Measurements from ENCODE around the gene PIGT. TPM values are rescaled to one million over a fixed set of nuclear protein-coding genes. Genes with fewer than 3 reads are reported as not detected.
"Not testable (repeated sequence)": the region's sequence is repeated elsewhere in the genome, so short reads cannot be mapped to it uniquely, and the experiment has no call there.

Gene PIGT
- total and polyA plus RNA-seq, 2 donors (not counting 1 experiment from before 2014, with no cell fraction given), result 25.8 to 53.9 TPM

DNA sequence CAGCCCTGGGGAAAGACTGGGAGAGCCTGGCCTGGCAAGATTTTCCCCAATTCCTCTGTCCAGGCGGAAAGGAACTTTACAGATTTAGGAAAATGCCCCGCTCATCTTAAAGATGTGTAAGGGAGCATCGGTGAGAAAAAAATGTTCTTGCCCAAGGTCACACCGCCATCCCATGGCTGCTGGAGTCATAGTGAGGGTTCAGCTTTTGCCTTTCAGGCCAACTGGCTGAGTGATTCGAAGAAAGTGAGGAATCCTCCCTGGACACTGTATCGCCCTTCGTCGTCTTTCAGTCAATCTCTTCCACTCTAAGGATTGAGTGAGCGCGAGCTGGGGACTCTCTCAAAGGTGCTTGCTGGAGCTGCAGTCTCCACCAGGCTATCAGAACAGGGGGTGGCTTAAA lies 55.0 kb downstream of the PIGT start:
- no peak for DNase-seq (ENCODE audit: low read depth in 2 of 2)
- no peak overlapping the region for H3K4me2 ChIP-seq (ENCODE audit: extremely low read depth, insufficient read depth, low read length)
- H3K36me3 ChIP-seq (ENCODE audit: control insufficient read depth, insufficient read depth, low read length), result no peaks in the 10 kb centered on the region
- H3K4me3 ChIP-seq (replicated peaks in 1 of 4; ENCODE audit: control extremely low read depth in 1 of 4, insufficient read depth in 1 of 4, low read depth in 3 of 4, low read length in 4 of 4), result peak overlapping the region in 2 of 4 experiments; percentile 6 to 43
- peaks cover 34% of the 10 kb centered on the region for H3K27me3 ChIP-seq (ENCODE audit: control insufficient read depth, insufficient read depth, low read length)
- no peak overlapping the region for H3K27ac ChIP-seq (ENCODE audit: insufficient read depth, low read length)
- TF ChIP-seq CTCF (conservative IDR thresholded peaks at IDR 0.05 in 1 of 2, IDR thresholded peaks at IDR 0.05 in 1 of 2; ENCODE audit: low read depth in 1 of 2, low read length in 2 of 2), result peak in 1 of 2 donors; percentile 14
- TF ChIP-seq EZH2 (IDR thresholded peaks at IDR 0.05; ENCODE audit: low read length, missing control alignments), result peak; percentile 84
- H4K20me1 ChIP-seq (ENCODE audit: control insufficient read depth, extremely low read depth, insufficient read depth, low read length), result no peaks in the 10 kb centered on the region
- H3K79me2 ChIP-seq (ENCODE audit: control insufficient read depth, insufficient read depth, low read length), result no peaks in the 10 kb centered on the region
- H3K9ac ChIP-seq (ENCODE audit: insufficient read depth, low read length), result no peak overlapping the region
- H3K9me3 ChIP-seq (ENCODE audit: control insufficient read depth, insufficient read depth, low read depth, low read length), result no peaks in the 10 kb centered on the region
- no peak overlapping the region for H2AFZ ChIP-seq (ENCODE audit: low read length)
- H3K4me1 ChIP-seq (ENCODE audit: control insufficient read depth, extremely low read depth, insufficient read depth, low read length), result no peaks in the 10 kb centered on the region

DNA sequence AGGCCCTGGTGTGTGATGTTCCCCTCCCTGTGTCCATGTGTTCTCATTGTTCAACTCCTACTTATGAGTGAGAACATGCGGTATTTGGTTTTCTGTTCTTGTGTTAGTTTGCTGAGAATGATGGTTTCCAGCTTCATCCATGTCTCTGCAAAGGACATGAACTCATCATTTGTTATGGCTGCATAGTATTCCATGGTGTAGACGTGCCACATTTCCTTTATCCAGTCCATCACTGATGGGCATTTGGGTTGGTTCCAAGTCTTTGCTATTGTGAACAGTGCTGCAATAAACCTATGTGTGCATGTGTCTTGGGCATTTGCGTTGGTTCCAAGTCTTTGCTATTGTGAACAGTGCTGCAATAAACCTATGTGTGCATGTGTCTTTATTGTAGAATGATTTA lies 56.3 kb downstream of the PIGT start:
- H3K9me3 ChIP-seq (ENCODE audit: control insufficient read depth, insufficient read depth, low read depth, low read length); H3K4me3 ChIP-seq (replicated peaks in 1 of 4; ENCODE audit: control extremely low read depth in 1 of 4, insufficient read depth in 1 of 4, low read depth in 3 of 4, low read length in 4 of 4); H3K79me2 ChIP-seq (ENCODE audit: control insufficient read depth, insufficient read depth, low read length); H3K27ac ChIP-seq (ENCODE audit: insufficient read depth, low read length); H3K9ac ChIP-seq (ENCODE audit: insufficient read depth, low read length); H3K4me1 ChIP-seq (ENCODE audit: control insufficient read depth, extremely low read depth, insufficient read depth, low read length); H2AFZ ChIP-seq (ENCODE audit: low read length); H4K20me1 ChIP-seq (ENCODE audit: control insufficient read depth, extremely low read depth, insufficient read depth, low read length); DNase-seq (ENCODE audit: low read depth in 2 of 2); H3K36me3 ChIP-seq (ENCODE audit: control insufficient read depth, insufficient read depth, low read length); H3K4me2 ChIP-seq (ENCODE audit: extremely low read depth, insufficient read depth, low read length): not testable (repeated sequence)
- peaks cover 34% of the 10 kb centered on the region for H3K27me3 ChIP-seq (ENCODE audit: control insufficient read depth, insufficient read depth, low read length)

Other genes with a start within 250 kb of the PIGT start
- gene PI3, start 241.2 kb upstream of the PIGT start, total RNA-seq, result not detected in 2 replicates
- not detected in 2 replicates for gene PI3, start 241.2 kb upstream of the PIGT start, polyA plus RNA-seq
- gene SEMG1, start 209.1 kb upstream of the PIGT start, total RNA-seq, result not detected in 2 replicates
- not detected in 2 replicates for gene SEMG1, start 209.1 kb upstream of the PIGT start, polyA plus RNA-seq
- not detected in 2 replicates for gene SEMG2, start 194.8 kb upstream of the PIGT start, total RNA-seq
- gene SEMG2, start 194.8 kb upstream of the PIGT start, polyA plus RNA-seq, result not detected in 2 replicates
- 0.17 and 0.77 TPM in 2 replicates for gene SLPI, start 161.6 kb upstream of the PIGT start, total RNA-seq
- 3.7 TPM in 1 of 2 replicates, not detected in the other for gene SLPI, start 161.6 kb upstream of the PIGT start, polyA plus RNA-seq
- gene RBPJL, start 109.3 kb upstream of the PIGT start, total RNA-seq, result not detected in 2 replicates
- not detected in 2 replicates for gene RBPJL, start 109.3 kb upstream of the PIGT start, polyA plus RNA-seq
- under 0.01 TPM in 2 replicates for gene MATN4, start 107.8 kb upstream of the PIGT start, total RNA-seq
- 0.02 and 0.06 TPM in 2 replicates for gene MATN4, start 107.8 kb upstream of the PIGT start, polyA plus RNA-seq
- 142 and 175 TPM in 2 replicates for gene SDC4, start 67.7 kb upstream of the PIGT start, total RNA-seq
- 226 and 312 TPM in 2 replicates for gene SDC4, start 67.7 kb upstream of the PIGT start, polyA plus RNA-seq
- gene SYS1, start 53.0 kb upstream of the PIGT start, total RNA-seq, result 20.0 and 20.5 TPM in 2 replicates
- 21.9 and 23.4 TPM in 2 replicates for gene SYS1, start 53.0 kb upstream of the PIGT start, polyA plus RNA-seq
- gene TP53TG5, start 37.8 kb upstream of the PIGT start, total RNA-seq, result under 0.01 TPM in 1 of 2 replicates, not detected in the other
- 0.14 TPM in 1 of 2 replicates, not detected in the other for gene TP53TG5, start 37.8 kb upstream of the PIGT start, polyA plus RNA-seq
- gene DBNDD2, start 7.9 kb upstream of the PIGT start, total RNA-seq, result 3.9 and 4.8 TPM in 2 replicates
- gene DBNDD2, start 7.9 kb upstream of the PIGT start, polyA plus RNA-seq, result 28.1 and 51.8 TPM in 2 replicates
- not detected in 2 replicates for gene WFDC2, start 53.6 kb downstream of the PIGT start, total RNA-seq
- gene WFDC2, start 53.6 kb downstream of the PIGT start, polyA plus RNA-seq, result not detected in 2 replicates
- not detected in 2 replicates for gene SPINT3, start 99.5 kb downstream of the PIGT start, total RNA-seq
- gene SPINT3, start 99.5 kb downstream of the PIGT start, polyA plus RNA-seq, result not detected in 2 replicates
- not detected in 2 replicates for gene WFDC6, start 123.3 kb downstream of the PIGT start, total RNA-seq
- not detected in 2 replicates for gene WFDC6, start 123.3 kb downstream of the PIGT start, polyA plus RNA-seq
- not detected in 2 replicates for gene EPPIN, start 131.3 kb downstream of the PIGT start, total RNA-seq
- not detected in 2 replicates for gene EPPIN, start 131.3 kb downstream of the PIGT start, polyA plus RNA-seq
- gene WFDC8, start 163.1 kb downstream of the PIGT start, total RNA-seq, result not detected in 2 replicates
- gene WFDC8, start 163.1 kb downstream of the PIGT start, polyA plus RNA-seq, result not detected in 2 replicates
- gene WFDC10A, start 213.6 kb downstream of the PIGT start, total RNA-seq, result not detected in 2 replicates
- not detected in 2 replicates for gene WFDC10A, start 213.6 kb downstream of the PIGT start, polyA plus RNA-seq
- gene WFDC9, start 215.1 kb downstream of the PIGT start, total RNA-seq, result not detected in 2 replicates
- gene WFDC9, start 215.1 kb downstream of the PIGT start, polyA plus RNA-seq, result not detected in 2 replicates

All from fibroblast of lung (primary cell).